ENCODE data around the gene PSMA7. TPM values are rescaled to one million over a fixed set of nuclear protein-coding genes. Genes with fewer than 3 reads are reported as not detected.

Gene PSMA7
- total RNA-seq = 100 to 1,000 TPM; 287 to 288 TPM

DNA sequence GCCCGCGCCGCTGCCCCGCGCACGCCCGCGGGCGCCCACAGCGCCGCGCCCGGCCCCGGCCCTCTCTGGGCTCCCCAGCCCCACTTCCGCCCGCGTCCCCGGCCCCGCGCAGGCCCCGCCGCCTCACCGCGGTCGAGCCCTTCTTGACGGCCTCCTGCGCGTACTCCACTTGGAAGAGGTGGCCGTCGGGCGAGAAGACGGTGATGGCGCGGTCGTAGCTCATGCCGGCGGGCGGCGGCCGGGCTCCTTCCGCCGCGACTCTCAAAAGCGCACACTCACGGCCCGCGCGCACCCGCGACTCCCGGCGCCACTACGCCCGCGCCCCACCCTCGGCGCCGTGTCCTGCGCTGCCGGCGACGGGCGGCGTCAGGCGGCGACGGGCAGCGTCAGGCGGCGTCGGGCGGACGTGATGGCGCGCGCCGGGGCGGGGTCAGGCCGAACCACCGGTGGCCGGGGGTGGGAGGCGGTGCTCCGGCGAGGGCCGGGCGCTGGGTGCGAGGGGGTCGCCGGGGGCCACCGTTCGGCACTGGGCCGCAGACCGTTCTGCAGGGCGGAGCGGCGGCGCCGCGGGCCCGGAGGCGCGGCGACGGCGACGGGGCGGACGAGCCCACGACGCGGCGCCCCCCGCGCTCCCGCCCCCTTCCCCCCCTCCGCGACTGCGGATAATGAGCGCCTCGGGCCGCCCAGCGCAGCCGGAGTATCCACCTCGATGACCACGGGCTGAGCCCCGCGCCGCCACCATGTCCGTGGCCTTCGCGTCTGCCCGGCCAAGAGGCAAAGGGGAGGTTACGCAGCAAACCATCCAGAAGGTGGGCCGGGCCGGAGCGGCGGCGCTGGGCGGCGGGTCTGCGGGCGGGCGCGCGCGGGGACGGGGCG lies at the start of gene PSMA7, which contains the start of gene SS18L1:
PSMA7 (minus strand) TSS at position 314 of the 876 bp plus-strand sequence; CDS start at position 223, 91 bp downstream.
SS18L1 (plus strand) TSS at position 689 of the 876 bp plus-strand sequence; CDS start at position 741, 52 bp downstream.
- Mint-ChIP-seq H3K27me3 (ENCODE audit: low read depth) (no peaks in the 10 kb centered on the region), H3K36me3 (ENCODE audit: low read depth) (peaks cover 28% of the 10 kb centered on the region), H3K4me3 (peak within 1 kb of the TSS; percentile 83), H3K4me1 (ENCODE audit: low read depth) (peaks cover 55% of the 10 kb centered on the region), H3K27ac (peak within 1 kb of the TSS; percentile 87), H3K9me3 (no peaks in the 10 kb centered on the region)
- DNase-seq = peak; percentile 82
- CTCF ChIA-PET = interaction anchor here (0.9 kb wide), 1 partner anchor 132 kb away, joined by 3 read pairs; no protein-coding TSS in a partner anchor
- intact Hi-C loops (cut with micrococcal nuclease) = loop anchor here (1.0 kb wide), 3 partner anchors 21 to 159 kb away; partner anchors contain the start of genes ADRM1 and LSM14B

- Mint-ChIP-seq H3K9me3 (no peaks in the 10 kb centered on the region), H3K36me3 (ENCODE audit: low read depth) (peaks cover 19% of the 10 kb centered on the region), H3K4me3 (no peak overlapping the region), H3K27me3 (ENCODE audit: low read depth) (no peaks in the 10 kb centered on the region), H3K27ac (no peak overlapping the region), H3K4me1 (ENCODE audit: low read depth) (peaks cover 1% of the 10 kb centered on the region)
- CTCF ChIA-PET = interaction anchor here (0.6 kb wide), 1 partner anchor 190 kb away, joined by 3 read pairs; no protein-coding TSS in a partner anchor
- no peak for DNase-seq
- intact Hi-C loops (cut with micrococcal nuclease) = no loop called here
Observed at GRCh38 chr20:62192635-62193034, 49.4 kb upstream of the PSMA7 start.

- Mint-ChIP-seq H3K4me1 (ENCODE audit: low read depth) (peaks cover 6% of the 10 kb centered on the region), H3K4me3 (no peak overlapping the region), H3K9me3 (no peaks in the 10 kb centered on the region), H3K36me3 (ENCODE audit: low read depth) (peaks cover 19% of the 10 kb centered on the region), H3K27ac (no peak overlapping the region), H3K27me3 (ENCODE audit: low read depth) (no peaks in the 10 kb centered on the region)
- CTCF ChIA-PET = interaction anchor here (0.6 kb wide), 1 partner anchor 191 kb away, joined by 3 read pairs; no protein-coding TSS in a partner anchor
- intact Hi-C loops (cut with micrococcal nuclease) = no loop called here
- DNase-seq = no peak
Observed at GRCh38 chr20:62191781-62192559, 48.8 kb upstream of the PSMA7 start.

DNA sequence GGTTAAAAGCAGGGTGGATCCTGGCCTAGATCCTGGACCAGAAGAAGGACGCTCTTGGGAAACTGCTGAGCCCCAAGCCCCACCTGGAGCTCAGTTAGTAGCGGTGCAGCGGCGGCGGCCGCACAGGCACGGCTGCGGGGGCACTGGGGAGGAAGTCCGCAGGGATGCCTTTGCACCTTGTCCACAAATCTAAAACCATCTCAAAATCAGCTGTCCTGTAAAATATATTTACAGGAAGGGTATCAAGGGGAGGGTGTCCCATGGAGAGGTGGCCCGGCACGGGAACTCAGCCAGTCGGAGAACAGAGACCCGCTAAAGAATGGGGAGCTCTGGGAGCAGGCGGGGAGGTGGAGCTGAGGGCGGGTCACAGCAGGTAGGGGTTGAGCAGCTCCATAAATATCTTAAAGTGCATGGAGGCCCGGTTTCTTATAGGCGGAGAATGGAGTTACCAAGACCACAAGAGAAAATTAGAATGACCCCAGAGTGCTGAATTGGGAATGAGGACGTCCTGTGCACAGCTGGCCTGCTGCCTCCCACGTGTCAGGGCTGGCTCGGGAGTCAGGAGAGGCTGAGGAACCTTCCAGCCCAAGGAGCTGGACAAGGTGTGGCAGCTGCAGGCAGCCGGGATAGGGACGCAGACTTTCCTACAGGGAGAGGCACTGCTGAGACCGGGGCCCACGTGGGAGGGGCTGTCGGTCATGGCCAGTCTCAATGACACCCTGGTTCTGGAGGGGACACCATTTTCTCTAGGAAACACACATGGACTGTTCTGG lies 47.6 kb upstream of the PSMA7 start:
- intact Hi-C loops (cut with micrococcal nuclease) = no loop called here
- no peaks in the 10 kb centered on the region for H3K9me3 Mint-ChIP-seq
- CTCF ChIA-PET = no interaction called here
- peaks cover 13% of the 10 kb centered on the region for H3K4me1 Mint-ChIP-seq (ENCODE audit: low read depth)
- no peaks in the 10 kb centered on the region for H3K27me3 Mint-ChIP-seq (ENCODE audit: low read depth)
- no peak for DNase-seq
- H3K36me3 Mint-ChIP-seq (ENCODE audit: low read depth) = peaks cover 18% of the 10 kb centered on the region
- no peak overlapping the region for H3K27ac Mint-ChIP-seq
- H3K4me3 Mint-ChIP-seq = no peak overlapping the region

DNA sequence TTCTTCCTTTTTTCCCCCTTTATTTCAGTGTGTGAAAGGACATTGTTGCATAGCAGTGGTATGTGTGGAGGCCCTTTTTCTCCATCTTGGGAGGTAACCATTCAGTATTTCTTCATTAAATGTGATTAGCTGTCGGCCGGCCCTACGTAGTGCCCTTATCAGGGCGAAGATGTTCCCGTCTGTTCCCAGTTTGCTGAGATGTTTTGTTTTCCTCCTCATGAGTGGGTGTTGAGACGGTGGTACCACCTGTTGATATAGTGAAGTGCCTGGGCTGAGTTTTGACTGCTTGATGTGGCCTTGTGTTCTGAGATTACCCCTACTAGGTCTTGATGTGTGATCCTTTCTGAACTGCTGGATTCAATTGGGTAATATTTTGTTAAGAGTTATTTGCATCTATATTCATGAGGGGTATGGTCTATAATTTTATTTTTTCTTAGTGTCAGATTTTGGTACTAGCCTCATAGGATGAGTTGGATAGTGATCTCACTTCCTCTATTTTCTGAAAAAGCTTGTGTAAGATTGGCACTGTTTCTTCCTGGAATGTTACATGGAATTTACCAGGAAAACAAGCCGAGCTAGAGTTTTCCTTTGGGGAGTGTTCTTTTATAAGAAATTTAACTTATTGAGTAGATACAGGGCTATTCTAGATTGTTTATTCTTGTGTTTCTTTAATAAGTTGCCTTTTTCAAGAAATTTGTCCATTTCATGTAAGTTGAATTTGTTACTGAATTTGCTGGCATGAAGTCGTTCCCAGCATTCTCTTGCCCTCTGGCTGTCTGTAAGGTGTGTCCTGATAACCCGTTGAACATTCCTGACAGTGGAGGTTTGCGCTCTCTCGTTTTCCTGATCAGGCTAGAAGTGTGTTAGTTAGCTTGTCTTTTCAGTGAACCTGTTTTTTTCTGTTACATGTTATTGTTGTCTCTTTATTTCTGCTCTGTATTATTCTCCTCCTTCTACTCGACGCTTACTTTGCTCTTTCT lies 44.0 kb upstream of the PSMA7 start:
- Mint-ChIP-seq H3K9me3 (no peaks in the 10 kb centered on the region), H3K36me3 (ENCODE audit: low read depth) (peaks cover 12% of the 10 kb centered on the region), H3K4me1 (ENCODE audit: low read depth) (peaks cover 32% of the 10 kb centered on the region), H3K4me3 (no peak overlapping the region), H3K27me3 (ENCODE audit: low read depth) (no peaks in the 10 kb centered on the region), H3K27ac (no peak overlapping the region)
- CTCF ChIA-PET = no interaction called here
- intact Hi-C loops (cut with micrococcal nuclease) = no loop called here
- no peak for DNase-seq

- no peaks in the 10 kb centered on the region for H3K27me3 Mint-ChIP-seq (ENCODE audit: low read depth)
- intact Hi-C loops (cut with micrococcal nuclease) = no loop called here
- DNase-seq = no peak
- CTCF ChIA-PET = no interaction called here
- no peak overlapping the region for H3K4me3 Mint-ChIP-seq
- peaks cover 38% of the 10 kb centered on the region for H3K4me1 Mint-ChIP-seq (ENCODE audit: low read depth)
- H3K27ac Mint-ChIP-seq = no peak overlapping the region
- H3K36me3 Mint-ChIP-seq (ENCODE audit: low read depth) = peaks cover 10% of the 10 kb centered on the region
- no peaks in the 10 kb centered on the region for H3K9me3 Mint-ChIP-seq
Observed at GRCh38 chr20:62186096-62186426, 42.9 kb upstream of the PSMA7 start.

GRCh38 chr20:62183426-62184142 lies 40.4 kb upstream of the PSMA7 start:
- CTCF ChIA-PET = no interaction called here
- Mint-ChIP-seq H3K36me3 (ENCODE audit: low read depth) (peaks cover 5% of the 10 kb centered on the region), H3K27ac (peak overlapping the region; percentile 78), H3K4me3 (peak overlapping the region; percentile 87), H3K4me1 (ENCODE audit: low read depth) (peaks cover 38% of the 10 kb centered on the region), H3K27me3 (ENCODE audit: low read depth) (no peaks in the 10 kb centered on the region), H3K9me3 (no peaks in the 10 kb centered on the region)
- no peak for DNase-seq
- intact Hi-C loops (cut with micrococcal nuclease) = no loop called here

DNA sequence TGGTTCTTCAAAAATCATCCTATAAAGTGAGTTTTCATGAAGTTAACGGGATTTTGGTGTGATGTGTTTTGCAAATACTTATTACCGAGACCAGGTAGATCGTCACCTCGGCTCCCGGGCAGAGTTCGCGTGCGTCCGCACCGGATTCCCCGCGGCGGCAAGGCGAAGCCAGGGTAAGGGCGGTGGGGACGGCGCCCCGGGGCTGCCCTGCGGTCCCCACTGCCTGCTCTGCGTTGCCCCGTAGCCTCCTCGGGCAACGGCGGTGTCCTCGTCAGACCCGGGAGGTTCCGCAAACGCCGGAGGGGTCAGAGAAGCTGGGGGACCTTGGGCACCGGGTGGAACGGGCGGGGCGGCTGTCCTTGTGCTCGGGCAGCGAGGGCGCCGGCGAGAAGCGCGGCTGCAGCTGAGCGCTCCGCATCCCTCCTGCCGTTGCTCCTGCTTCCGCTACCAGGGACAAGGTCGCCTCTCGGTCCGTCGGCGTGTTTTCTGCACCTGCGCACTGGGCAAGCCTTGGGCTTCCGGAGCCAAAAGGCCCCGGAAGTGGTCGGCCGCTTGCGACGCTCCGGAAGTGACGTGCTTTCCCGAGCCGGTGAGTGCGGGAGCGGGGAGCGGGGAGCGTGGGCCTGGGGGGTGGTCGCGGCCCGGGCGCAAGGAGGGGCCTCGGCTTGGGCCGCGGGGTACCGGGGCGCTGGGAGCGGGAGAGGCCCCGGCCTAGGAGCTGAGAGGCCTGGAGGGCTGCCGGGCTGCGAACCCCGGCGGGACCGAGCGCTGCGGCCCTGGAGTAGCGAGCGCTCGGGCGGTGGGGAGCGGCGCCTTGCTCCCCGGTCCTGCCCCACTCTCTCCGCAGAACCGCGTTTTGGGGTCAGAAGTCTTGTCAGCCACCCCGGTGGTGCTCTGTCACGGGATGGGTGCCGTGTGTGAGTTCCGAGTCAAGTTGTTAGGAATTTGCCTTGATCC lies 39.6 kb upstream of the PSMA7 start, which contains the start of gene MTG2:
MTG2 (plus strand) TSS at position 560 of the 957 bp plus-strand sequence. CDS start 10,393 bp downstream, outside the sequence.
- H3K27me3 Mint-ChIP-seq (ENCODE audit: low read depth) = no peaks in the 10 kb centered on the region
- H3K36me3 Mint-ChIP-seq (ENCODE audit: low read depth) = peaks cover 5% of the 10 kb centered on the region
- H3K27ac Mint-ChIP-seq = peak within 1 kb of the TSS; percentile 84
- intact Hi-C loops (cut with micrococcal nuclease) = loop anchor here (1.0 kb wide), 6 partner anchors 38 to 205 kb away; partner anchors contain the start of genes ADRM1, LSM14B, OSBPL2 and RPS21
- H3K4me3 Mint-ChIP-seq = peak within 1 kb of the TSS; percentile 87
- H3K9me3 Mint-ChIP-seq = no peaks in the 10 kb centered on the region
- peaks cover 38% of the 10 kb centered on the region for H3K4me1 Mint-ChIP-seq (ENCODE audit: low read depth)
- DNase-seq = peak; percentile 96
- CTCF ChIA-PET = no interaction called here

DNA sequence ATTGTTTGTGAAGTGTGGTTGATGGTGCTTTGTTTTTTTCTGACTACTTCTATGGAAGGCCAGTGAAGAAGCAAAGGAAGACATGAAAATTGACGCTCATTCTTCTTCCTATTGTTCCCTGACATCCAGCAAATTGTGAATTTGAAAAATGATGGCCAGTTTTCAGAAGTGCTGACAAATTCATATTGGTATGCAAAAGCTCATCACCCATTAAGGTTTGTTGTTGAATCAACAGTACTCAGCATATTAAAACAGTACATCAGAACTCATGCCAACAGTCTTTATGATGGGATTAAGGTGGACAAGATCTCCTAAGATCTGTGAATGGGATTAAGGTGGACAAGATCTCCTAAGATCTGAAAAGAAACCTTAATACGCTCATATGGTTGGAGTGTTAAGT lies 38.6 kb upstream of the PSMA7 start:
- no peaks in the 10 kb centered on the region for H3K9me3 Mint-ChIP-seq
- peaks cover 30% of the 10 kb centered on the region for H3K4me1 Mint-ChIP-seq (ENCODE audit: low read depth)
- H3K4me3 Mint-ChIP-seq = peak overlapping the region; percentile 87
- no peak for DNase-seq
- H3K27ac Mint-ChIP-seq = peak overlapping the region; percentile 84
- no peaks in the 10 kb centered on the region for H3K27me3 Mint-ChIP-seq (ENCODE audit: low read depth)
- peaks cover 5% of the 10 kb centered on the region for H3K36me3 Mint-ChIP-seq (ENCODE audit: low read depth)
- CTCF ChIA-PET = no interaction called here
- intact Hi-C loops (cut with micrococcal nuclease) = loop anchor here (1.0 kb wide), 6 partner anchors 38 to 205 kb away; partner anchors contain the start of genes ADRM1, LSM14B, OSBPL2 and RPS21

DNA sequence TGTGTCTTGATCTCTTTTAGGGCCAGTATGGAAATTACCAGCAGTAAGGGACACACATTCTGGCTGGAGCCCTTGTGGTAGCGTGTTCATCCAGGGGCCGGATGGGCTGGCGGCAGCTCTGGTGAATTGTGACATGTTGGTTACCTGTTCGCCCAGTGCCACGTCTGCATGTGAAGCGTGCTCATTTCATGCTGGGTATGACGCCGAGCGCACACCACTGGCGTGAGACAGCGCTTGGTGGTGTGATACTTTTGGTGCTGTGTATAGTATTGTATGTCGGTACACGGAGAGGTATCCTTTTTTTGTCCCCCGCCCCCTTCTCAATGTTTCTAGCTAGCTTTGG lies 35.9 kb upstream of the PSMA7 start:
- intact Hi-C loops (cut with micrococcal nuclease) = no loop called here
- no peak overlapping the region for H3K4me3 Mint-ChIP-seq
- H3K27me3 Mint-ChIP-seq (ENCODE audit: low read depth) = no peaks in the 10 kb centered on the region
- H3K27ac Mint-ChIP-seq = no peak overlapping the region
- CTCF ChIA-PET = no interaction called here
- peaks cover 8% of the 10 kb centered on the region for H3K36me3 Mint-ChIP-seq (ENCODE audit: low read depth)
- no peaks in the 10 kb centered on the region for H3K9me3 Mint-ChIP-seq
- DNase-seq = no peak
- H3K4me1 Mint-ChIP-seq (ENCODE audit: low read depth) = peaks cover 14% of the 10 kb centered on the region

Data from activated naive CD4-positive, alpha-beta T cell treated with anti-CD3 and anti-CD28 coated beads for 36 hours (primary cell).